Erythroblast (primary cell): ENCODE measurements around the gene OR2H1.

Experiments used
- GATA1 ChIP-seq: IDR thresholded peaks from 2 replicates; pipeline ENCODE4 v1.6.1; 2011; ENCODE audit warnings: low read depth, mild to moderate bottlenecking, control low read depth, low read length, moderate library complexity
- POLR2A ChIP-seq: IDR thresholded peaks from 2 replicates; pipeline ENCODE4 v1.6.1; 2011; ENCODE audit warnings: mild to moderate bottlenecking, low read length

DNA sequence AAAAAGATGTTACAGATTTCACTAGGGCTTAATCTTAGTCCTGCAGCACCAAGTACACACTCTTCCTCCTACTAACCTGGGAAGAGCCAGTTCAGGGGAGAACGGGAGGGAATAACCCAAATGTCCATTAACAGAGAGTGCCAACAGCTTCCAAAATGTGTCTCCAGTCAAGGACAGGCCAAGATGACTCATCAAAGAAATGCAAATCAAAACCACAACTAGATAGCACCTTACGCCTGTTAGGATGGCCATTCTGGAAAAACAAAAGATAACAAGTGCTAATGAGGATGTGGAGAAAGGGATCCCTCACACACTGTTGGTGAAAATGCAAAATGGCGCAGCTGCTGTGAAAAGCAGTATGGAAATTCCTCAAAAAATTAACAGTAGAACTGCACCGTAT is 34.6 kb downstream of the OR2H1 start:
- no peak for TF ChIP-seq POLR2A
- TF ChIP-seq GATA1, result no peak
